Keratinocyte (primary cell): ENCODE measurements around the gene PRM2.

Source experiments
- CTCF ChIP-seq, 3 experiments: IDR thresholded peaks in 1 of 3; conservative IDR thresholded peaks in 1 of 3; optimal IDR thresholded peaks in 1 of 3; 2 replicates in 2 of 3; 3 replicates in 1 of 3; pipeline versions ENCODE3 to v1.5.1; 2011; ENCODE audit warnings: low read length in 3 of 3, mild to moderate bottlenecking in 3 of 3, moderate library complexity in 2 of 3, control low read depth in 1 of 3, inconsistent platforms in 1 of 3; ENCODE audit not compliant: insufficient read depth in 2 of 3; ENCODE audit errors: extremely low read depth in 1 of 3
- EZH2 ChIP-seq: IDR thresholded peaks from one replicate; pipeline ENCODE4 v1.6.1; 2012; ENCODE audit warnings: inconsistent platforms, mild to moderate bottlenecking, low read length, moderate library complexity

GRCh38 chr16:11274964-11275363 lies 1.3 kb downstream of the PRM2 start:
- TF ChIP-seq CTCF (optimal IDR thresholded peaks at IDR 0.05 in 1 of 3, IDR thresholded peaks at IDR 0.05 in 1 of 3, conservative IDR thresholded peaks at IDR 0.05 in 1 of 3; ENCODE audit: extremely low read depth in 1 of 3, insufficient read depth in 2 of 3, low read length in 3 of 3) (no peak), EZH2 (no peak)
